ENCODE measurements around the gene PDE1C.
"Not testable (repeated sequence)": the region's sequence is repeated elsewhere in the genome, so short reads cannot be mapped to it uniquely, and the experiment has no call there.

Gene PDE1C

GRCh38 chr7:32070406-32071360 lies at the start of gene PDE1C:
PDE1C (minus strand) TSS chr7:32070407.
- no peak for FAIRE-seq

DNA sequence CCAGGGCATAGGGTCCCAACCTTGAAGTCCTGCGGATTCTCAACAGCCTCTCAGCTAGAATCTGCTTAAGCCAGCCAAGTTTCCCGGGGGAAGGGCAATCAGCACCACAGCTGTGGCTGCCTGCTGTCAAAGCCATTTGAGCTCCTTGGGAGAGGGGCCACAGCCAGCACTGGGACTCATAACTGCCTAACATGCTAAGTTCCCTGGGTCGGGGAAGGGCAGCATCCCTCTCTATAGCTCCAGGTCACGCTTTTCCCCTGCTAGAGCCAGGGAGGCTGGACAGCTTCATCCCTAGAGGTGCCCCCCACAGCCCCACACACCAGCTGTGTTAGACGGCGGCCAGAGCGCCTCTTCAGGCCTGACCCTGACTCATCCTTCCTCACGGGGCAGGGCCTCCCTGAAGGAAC lies 49.6 kb upstream of the PDE1C start:
- FAIRE-seq: no peak

GRCh38 chr7:32117837-32118236 lies 47.6 kb upstream of the PDE1C start:
- FAIRE-seq: no peak

- no peak for FAIRE-seq
These were observed 46.2 kb upstream of the PDE1C start for GRCh38 chr7:32116436-32116835.

DNA sequence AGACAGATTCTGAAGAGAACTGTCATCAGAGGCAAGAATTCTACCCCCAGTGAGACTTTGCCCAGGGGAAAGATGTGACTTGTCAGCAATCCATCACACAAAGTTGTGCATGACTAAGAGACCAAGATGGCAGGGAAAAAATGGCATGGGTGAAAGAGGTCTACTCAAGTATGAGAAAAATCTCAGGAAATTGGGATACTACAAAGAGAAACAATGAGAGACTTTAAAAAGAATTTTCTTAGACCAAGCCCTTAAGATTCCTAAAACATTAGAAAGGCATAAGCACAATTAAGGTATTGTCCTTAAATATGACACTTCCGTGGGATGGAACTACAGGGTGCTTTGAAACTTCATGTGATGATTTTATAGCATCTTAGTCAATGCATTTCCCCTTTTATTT lies 45.6 kb upstream of the PDE1C start:
- no peak for FAIRE-seq

DNA sequence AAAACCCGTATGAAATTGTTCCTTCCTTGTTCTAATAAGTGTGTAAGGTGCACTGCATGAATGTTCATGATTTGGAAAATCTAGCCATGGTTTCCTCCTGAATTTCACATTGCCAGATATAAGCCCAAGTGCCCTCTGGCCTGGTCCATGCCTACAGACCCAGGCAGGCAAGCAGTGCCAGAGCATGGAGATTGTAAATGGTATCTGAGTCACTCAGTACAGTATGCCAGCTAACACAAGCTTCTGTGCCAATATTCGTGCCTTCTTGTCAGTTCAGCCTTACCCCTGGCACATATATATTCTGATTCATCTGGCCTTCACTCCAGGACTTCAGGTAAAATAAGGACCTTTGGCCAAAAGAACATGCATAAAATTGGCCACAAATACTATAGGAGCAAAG lies 38.4 kb upstream of the PDE1C start:
- FAIRE-seq: no peak

- no peak for FAIRE-seq
These were observed 34.6 kb upstream of the PDE1C start for GRCh38 chr7:32104766-32105165.

DNA sequence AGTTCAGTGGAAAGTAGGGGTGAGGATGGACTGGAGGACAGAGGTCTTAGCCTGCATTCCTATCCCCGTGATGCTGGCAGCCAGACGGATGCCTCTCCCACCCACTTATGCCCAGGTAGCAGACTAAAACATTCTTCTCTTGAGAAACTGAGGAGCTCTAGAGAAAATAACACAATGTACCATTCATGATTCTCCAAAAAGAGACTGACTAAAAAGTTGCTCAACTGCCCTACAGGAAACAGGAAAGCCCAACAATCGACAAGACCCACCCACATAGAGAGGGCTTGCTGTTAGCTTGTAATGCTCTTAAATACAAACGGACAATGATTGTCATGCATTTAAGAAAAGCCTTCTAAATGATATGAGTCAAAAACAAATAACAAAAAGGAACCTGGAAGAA lies 33.2 kb upstream of the PDE1C start:
- FAIRE-seq: no peak

- no peak for FAIRE-seq
These were observed 32.2 kb upstream of the PDE1C start for GRCh38 chr7:32102432-32102873.

DNA sequence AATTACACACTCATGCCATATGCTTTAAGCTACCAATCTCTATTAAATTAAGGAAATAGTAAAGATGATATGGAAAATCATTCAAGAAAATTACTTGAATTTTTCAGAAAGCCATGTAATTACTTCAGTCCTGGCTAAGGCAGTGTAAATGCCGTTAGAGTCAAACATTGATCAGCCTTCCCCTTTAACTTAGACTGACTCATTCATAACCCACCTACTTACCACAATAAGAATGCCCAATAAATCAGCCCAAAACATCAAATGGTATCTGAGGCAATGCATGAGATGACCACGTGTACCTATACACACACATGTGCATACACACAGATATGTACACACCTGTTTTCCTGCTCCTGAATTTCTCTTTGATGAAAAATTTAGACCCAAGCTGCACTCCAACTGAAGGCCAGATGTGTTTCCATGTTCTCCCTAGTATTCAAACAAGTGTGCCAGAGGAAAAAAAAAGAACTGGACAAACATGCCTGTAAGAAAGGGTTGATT lies 30.2 kb upstream of the PDE1C start:
- no peak for FAIRE-seq

- FAIRE-seq: no peak
These were observed 24.3 kb upstream of the PDE1C start for GRCh38 chr7:32094516-32094915.

DNA sequence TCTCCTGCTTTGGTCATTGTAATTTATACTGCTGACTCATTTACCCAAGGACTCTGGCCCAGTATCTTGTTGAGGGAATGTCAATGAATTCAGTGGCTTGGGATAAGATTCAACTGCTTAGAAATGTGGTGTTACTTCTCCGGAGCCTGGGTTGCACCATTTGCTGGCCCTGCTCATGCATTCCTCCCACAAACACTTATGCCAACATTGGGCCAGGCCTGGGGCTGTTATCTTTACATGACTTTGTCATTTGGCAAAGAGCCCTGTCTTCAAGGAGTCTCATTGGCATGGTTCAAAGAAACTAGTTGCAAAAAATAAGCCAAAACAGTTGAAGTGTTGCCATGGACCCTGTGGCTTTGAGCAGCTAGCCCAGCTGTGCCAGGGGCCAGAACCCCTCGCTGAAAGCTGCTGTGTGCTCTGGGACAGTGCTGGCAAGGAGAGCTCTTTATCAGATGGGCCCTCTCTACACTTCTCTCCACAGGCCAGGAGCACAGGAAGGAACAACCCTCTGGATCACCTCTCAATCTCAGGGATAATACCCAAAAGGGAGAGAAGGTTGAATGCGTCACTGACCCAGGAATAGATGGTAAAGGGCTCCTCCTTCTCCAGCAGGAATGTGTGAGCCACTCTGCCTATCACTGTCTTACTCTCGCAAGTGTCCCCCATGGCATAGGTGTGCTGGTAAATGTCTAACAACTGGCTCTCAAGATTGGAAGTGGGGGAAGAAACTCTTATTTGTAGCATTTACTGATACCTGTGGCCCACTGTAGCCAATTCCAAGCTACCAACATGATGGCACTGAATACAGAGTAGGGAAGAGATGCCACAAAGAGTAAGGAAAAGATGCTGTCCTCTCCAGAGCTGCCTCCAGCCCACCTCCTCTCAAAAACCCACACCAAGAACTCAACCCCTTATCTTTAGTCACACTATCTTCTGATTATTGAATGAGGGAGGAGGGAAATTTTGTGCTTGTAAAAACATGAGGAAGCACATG lies 23.5 kb upstream of the PDE1C start:
- no peak for FAIRE-seq

- FAIRE-seq: no peak
These were observed 22.1 kb upstream of the PDE1C start for GRCh38 chr7:32092346-32092745.

GRCh38 chr7:32091608-32092210 lies 21.5 kb upstream of the PDE1C start:
- FAIRE-seq: no peak

DNA sequence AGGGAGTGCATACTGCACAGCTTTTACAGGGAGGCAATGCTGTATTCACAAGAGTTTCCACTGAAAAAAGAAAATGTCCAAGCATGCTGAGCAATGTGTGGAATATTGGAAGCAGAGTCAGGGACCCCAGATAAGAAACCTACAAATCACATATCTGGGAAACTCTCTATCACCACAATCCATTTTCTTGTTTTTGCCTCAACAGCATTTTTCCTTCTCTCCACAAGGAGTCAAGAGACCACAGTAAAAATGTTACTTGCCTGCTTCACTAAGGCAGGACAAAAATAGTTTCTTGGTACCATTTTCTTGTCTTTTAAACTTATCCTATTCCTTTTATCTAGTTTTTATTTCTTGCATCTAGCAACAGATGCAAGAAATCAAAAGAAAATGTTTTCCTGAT lies 19.5 kb upstream of the PDE1C start:
- no peak for FAIRE-seq

DNA sequence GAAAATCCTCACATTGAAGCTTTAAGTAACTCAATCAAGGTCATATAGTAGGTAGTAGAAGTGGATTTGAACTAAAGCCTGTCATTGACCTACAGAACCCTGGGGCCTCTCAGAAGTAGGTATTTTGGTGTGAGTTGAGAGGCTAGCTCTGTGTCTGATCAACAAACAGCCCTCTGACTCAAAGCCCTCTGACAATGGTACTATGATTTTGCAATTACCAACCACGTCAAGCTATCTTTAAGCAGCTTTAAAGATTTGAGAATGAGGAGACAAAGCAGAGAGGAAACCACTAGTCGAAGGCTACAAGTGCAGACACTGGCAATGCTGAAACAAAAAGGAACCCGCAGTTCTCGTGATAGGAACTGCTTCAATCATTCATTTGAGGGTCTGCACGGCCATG lies 19.0 kb upstream of the PDE1C start:
- FAIRE-seq: no peak

DNA sequence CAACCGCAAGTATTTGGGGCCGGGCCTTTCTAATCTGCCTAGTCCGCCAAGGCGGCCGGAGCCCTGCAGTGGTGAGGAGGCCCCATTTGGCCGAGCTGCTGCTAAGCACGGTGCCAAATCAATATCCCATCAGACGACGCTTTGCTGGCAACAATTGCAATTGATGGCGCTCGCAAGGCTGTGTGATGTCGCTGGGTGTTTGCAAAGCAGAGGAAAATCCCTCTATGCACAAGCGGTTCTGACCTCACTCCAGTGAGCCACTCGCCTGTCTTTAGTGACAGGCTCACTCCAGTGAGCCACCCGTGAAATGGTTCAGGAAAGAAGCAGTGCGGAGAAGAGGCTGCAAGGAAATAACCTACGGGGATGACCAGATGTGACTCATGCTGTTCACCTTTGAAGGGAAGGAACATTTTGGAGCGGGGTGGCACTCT lies 18.3 kb upstream of the PDE1C start:
- FAIRE-seq: no peak

DNA sequence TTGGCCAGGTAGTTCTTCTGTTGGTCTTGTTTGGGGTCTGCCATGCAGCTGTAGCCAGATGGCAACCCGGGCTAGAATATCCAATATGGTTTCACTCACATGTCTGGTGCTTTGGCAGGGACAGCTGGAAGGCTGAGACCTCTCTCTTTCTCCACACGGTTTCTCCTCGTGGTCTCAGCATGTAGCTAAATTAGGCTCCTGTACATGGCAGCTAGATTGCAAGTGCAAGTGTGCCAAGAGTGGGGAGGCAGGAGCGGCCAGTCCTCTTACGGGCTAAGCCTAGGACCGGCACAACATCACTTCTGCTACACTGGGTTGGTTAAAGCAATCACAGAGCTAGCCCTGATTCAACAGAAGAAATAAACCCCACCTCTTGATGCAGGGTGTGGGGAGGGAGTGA lies 9.3 kb upstream of the PDE1C start:
- FAIRE-seq: no peak

- no peak for FAIRE-seq
These were observed 8.6 kb upstream of the PDE1C start for GRCh38 chr7:32078824-32079223.

DNA sequence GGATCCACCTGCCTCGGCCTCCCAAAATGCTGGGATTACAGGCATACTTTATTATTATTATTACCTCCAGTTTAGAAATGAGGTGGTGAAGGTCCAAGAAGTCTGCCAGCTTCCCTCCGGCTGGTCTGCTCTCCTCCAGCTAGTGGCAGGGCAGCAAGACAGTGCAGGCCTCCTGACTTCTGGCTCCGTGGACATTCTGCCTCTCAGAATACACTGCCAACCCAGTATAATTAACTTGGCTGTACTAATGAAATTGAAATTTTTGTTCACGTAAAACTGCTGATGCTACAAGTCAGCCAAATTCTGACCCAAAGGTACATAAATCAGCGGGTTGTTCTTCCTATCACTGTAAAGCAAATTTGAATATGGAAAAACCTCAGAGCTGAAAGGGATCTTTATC lies 7.6 kb upstream of the PDE1C start:
- no peak for FAIRE-seq

- FAIRE-seq: not testable (repeated sequence)
These were observed 6.6 kb upstream of the PDE1C start for GRCh38 chr7:32076802-32077201.

DNA sequence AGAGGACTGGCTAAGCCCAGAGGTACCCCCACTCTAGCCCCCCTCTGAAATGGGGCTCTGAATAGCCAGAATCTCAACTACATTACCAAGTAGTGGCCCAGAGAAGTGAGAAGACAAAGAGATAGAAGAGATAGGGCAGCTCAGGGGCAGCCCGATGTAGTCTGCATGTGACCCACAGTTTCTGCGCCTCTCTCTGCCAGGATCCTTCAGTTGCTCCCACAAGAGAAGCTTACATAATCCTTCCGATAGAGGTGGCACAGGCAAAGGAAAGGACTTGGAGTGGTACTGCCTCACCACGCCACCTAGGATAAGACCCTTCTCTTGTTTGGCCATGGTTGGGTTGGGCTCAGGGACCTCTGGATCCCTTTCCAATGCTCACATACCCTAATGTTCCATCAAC lies 5.4 kb upstream of the PDE1C start:
- no peak for FAIRE-seq

All from islet of Langerhans (tissue), 1 donor.